Measurements from ENCODE around the gene NLGN3. TPM values are rescaled to one million over a fixed set of nuclear protein-coding genes. Genes with fewer than 3 reads are reported as not detected.

Gene NLGN3
- 3.8 TPM for polyA plus RNA-seq
- long read RNA-seq, donor 1, partial matches to known transcripts, result 0 of 1 reads
- long read RNA-seq, donor 1, other reads (novel, unspliced or antisense), result 0 of 1 reads
- long read RNA-seq, donor 2, partial matches to known transcripts, result 0 of 1 reads
- long read RNA-seq, donor 2, other reads (novel, unspliced or antisense), result 0 of 1 reads
- long read RNA-seq, donor 3, result 0 reads
- long read RNA-seq, donor 4, result 0 reads
- long read RNA-seq, donor 5, partial matches to known transcripts, result 0 of 1 reads
- long read RNA-seq, donor 5, other reads (novel, unspliced or antisense), result 0 of 1 reads
- long read RNA-seq, donor 6, result 0 reads
- long read RNA-seq, donor 7, result 0 reads
- long read RNA-seq, donor 8, result 0 reads
- long read RNA-seq, donor 9, result 0 reads
- long read RNA-seq, donor 10, result 0 reads
- long read RNA-seq, donor 11, result 0 reads

DNA sequence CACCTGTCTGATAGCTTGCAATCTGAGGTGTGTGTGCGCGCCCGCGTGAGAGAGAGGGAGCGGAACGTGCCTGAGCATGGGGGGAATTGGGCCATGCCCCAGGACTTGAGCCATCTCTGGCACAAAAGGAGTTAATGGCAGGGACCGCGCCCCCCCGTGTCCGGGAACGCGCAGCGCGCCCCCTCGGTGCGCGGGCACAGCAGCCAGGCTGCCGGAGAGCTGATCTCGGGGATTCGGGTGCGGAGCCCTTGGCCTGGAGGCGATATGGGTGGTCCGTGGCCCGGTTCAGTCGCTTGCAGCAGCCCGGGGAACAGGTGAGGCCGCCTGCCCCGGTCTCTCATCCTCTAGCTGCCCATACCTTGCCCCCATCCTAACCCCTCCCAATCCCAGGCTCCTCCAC is at the start of gene NLGN3:
Gene NLGN3 (plus strand): TSS at position 191 of the 400 bp plus-strand sequence. CDS start 2,909 bp downstream, outside the sequence.
- WGBS (ENCODE audit: insufficient coverage, low lambda C conversion rate), result no CpG with 5 or more reads among the region's 28 CpGs
- no peak for DNase-seq

DNA sequence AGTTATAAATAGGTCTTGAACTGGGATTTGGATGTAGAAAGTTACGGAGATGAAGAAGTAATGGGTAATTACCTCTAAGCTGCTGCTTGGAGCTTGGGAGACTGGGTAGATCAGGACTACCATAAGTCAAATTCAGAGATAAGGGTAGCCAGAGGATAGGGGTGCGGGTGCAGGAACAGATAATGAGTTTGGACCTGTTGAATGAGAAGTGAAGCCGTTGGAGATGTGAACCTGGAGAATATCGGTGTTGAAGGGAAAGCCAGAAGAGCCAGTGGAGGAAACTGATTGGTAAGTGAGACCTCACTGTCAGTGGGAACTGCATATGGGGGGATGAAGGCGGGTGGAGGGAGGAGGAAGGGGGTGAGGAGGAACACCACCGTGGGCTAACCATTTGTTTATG is 49.6 kb upstream of the NLGN3 start:
- no peaks in the 10 kb centered on the region for H3K9me3 ChIP-seq (ENCODE audit: control insufficient read depth, low read depth, low read length)
- peak overlapping the region; percentile 56 for H3K4me3 ChIP-seq (ENCODE audit: low read length)
- no peaks in the 10 kb centered on the region for H3K27me3 ChIP-seq (ENCODE audit: control insufficient read depth, insufficient read depth, low read length)
- peaks cover 10% of the 10 kb centered on the region for H3K4me1 ChIP-seq (ENCODE audit: control insufficient read depth, insufficient read depth, low read length)
- DNase-seq, result no peak
- H3K36me3 ChIP-seq (ENCODE audit: control insufficient read depth, insufficient read depth, low read length), result no peaks in the 10 kb centered on the region
- WGBS (ENCODE audit: insufficient coverage, low lambda C conversion rate), result no CpG with 5 or more reads among the region's 6 CpGs
- no peak overlapping the region for H3K27ac ChIP-seq (ENCODE audit: low read length)

More for the DNA sequence above, at the start of gene NLGN3:
- H3K27ac ChIP-seq (ENCODE audit: low read length), result no peak within 1 kb of the TSS
- H3K36me3 ChIP-seq (ENCODE audit: control insufficient read depth, insufficient read depth, low read length), result peaks cover 18% of the 10 kb centered on the region
- no peaks in the 10 kb centered on the region for H3K27me3 ChIP-seq (ENCODE audit: control insufficient read depth, insufficient read depth, low read length)
- H3K4me3 ChIP-seq (ENCODE audit: low read length), result peak within 1 kb of the TSS; percentile 21
- no peaks in the 10 kb centered on the region for H3K9me3 ChIP-seq (ENCODE audit: control insufficient read depth, low read depth, low read length)
- H3K4me1 ChIP-seq (ENCODE audit: control insufficient read depth, insufficient read depth, low read length), result peaks cover 4% of the 10 kb centered on the region

DNA sequence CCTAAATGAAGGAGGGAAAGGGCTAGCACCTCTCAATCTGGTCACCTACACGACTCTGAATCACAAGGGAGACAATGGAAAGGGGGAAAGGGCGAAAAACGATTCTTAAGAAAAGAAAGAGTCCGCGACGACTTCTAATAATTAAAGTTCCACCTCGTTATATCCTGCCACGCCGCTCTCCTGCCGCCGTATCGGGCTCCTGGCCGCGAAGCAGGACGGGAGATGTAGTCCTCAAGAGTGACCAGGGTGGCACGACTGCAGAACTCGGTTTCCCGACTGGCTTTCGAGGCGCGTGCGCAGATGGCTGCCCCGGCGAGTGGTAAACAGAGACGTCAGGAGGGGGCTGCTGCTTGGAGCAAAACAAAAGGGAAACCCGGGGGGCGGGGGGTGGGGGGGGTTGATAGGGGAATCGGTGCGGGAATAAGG is 49.1 kb upstream of the NLGN3 start, which contains the start of gene FOXO4:
Gene FOXO4 (plus strand): TSS at position 297 of the 426 bp plus-strand sequence. CDS start 678 bp downstream, outside the sequence.
- Histone ChIP-seq H3K27ac (ENCODE audit: low read length) (peak within 1 kb of the TSS; percentile 58), H3K36me3 (ENCODE audit: control insufficient read depth, insufficient read depth, low read length) (no peaks in the 10 kb centered on the region), H3K27me3 (ENCODE audit: control insufficient read depth, insufficient read depth, low read length) (no peaks in the 10 kb centered on the region), H3K9me3 (ENCODE audit: control insufficient read depth, low read depth, low read length) (no peaks in the 10 kb centered on the region), H3K4me3 (ENCODE audit: low read length) (peak within 1 kb of the TSS; percentile 56), H3K4me1 (ENCODE audit: control insufficient read depth, insufficient read depth, low read length) (peaks cover 10% of the 10 kb centered on the region)
- WGBS (ENCODE audit: insufficient coverage, low lambda C conversion rate), result no CpG with 5 or more reads among the region's 29 CpGs
- DNase-seq, result peak; percentile 88 to 89

DNA sequence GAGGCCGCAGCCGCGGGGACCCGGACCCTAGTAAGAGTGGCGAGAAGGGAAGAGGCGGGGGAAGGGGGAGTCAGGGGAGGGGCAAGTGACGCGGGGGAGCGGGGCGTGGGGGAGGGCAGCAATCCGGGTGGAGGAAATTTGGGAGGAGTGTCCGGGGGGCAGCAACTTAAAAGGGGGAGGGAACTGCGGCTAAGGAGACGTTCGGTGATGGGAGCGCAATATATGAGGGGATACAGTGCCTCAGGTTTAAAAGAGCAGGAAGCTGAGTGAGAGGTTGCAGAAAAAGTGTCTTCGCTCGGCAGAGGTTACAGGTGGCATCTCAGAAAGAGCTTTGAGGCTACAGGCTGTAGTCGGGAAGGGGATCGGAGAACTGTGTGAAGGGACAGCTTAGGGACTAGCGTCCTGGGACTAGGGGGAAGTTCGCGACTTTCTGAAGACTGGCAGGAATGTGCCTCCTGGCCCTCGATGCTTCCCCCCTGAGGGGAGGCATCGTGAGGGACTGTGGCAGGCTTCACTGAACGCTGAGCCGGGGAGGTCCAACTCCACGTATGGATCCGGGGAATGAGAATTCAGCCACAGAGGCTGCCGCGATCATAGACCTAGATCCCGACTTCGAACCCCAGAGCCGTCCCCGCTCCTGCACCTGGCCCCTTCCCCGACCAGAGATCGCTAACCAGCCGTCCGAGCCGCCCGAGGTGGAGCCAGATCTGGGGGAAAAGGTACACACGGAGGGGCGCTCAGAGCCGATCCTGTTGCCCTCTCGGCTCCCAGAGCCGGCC is 48.5 kb upstream of the NLGN3 start:
- H3K4me3 ChIP-seq (ENCODE audit: low read length), result peak overlapping the region; percentile 56
- H3K27ac ChIP-seq (ENCODE audit: low read length), result peak overlapping the region; percentile 58
- H3K36me3 ChIP-seq (ENCODE audit: control insufficient read depth, insufficient read depth, low read length), result no peaks in the 10 kb centered on the region
- no CpG with 5 or more reads among the region's 46 CpGs for WGBS (ENCODE audit: insufficient coverage, low lambda C conversion rate)
- DNase-seq, result no peak
- no peaks in the 10 kb centered on the region for H3K9me3 ChIP-seq (ENCODE audit: control insufficient read depth, low read depth, low read length)
- no peaks in the 10 kb centered on the region for H3K27me3 ChIP-seq (ENCODE audit: control insufficient read depth, insufficient read depth, low read length)
- peaks cover 14% of the 10 kb centered on the region for H3K4me1 ChIP-seq (ENCODE audit: control insufficient read depth, insufficient read depth, low read length)

DNA sequence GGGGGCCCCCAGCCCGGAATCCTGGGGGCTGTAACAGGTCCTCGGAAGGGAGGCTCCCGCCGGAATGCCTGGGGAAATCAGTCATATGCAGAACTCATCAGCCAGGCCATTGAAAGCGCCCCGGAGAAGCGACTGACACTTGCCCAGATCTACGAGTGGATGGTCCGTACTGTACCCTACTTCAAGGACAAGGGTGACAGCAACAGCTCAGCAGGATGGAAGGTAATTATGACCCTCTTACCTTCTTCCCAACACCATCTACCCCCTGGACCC is 47.9 kb upstream of the NLGN3 start:
- no CpG with 5 or more reads among the region's 9 CpGs for WGBS (ENCODE audit: insufficient coverage, low lambda C conversion rate)
- H3K27ac ChIP-seq (ENCODE audit: low read length), result peak overlapping the region; percentile 58
- peaks cover 14% of the 10 kb centered on the region for H3K4me1 ChIP-seq (ENCODE audit: control insufficient read depth, insufficient read depth, low read length)
- H3K9me3 ChIP-seq (ENCODE audit: control insufficient read depth, low read depth, low read length), result no peaks in the 10 kb centered on the region
- no peaks in the 10 kb centered on the region for H3K36me3 ChIP-seq (ENCODE audit: control insufficient read depth, insufficient read depth, low read length)
- DNase-seq, result no peak
- peak overlapping the region; percentile 56 for H3K4me3 ChIP-seq (ENCODE audit: low read length)
- no peaks in the 10 kb centered on the region for H3K27me3 ChIP-seq (ENCODE audit: control insufficient read depth, insufficient read depth, low read length)

DNA sequence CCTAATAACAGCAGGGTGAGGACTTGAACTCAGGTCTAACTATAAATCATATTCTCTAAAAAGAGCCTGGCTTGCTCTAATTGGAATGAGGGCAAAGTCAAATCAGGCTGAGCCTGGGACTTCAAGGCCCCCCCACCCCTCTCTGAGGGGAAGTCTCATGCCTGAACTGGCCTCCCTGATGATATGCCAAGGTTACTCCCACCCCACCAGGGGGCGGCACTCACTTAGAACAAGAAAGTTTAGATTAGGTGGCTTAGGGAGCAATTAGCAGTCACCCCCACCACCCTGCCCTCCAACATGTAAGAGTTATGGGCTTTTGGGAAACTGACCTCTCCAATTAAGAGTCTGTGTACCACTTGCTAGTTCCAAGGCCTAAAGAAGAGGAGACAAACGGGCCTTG is 46.3 kb upstream of the NLGN3 start:
- Histone ChIP-seq H3K4me3 (ENCODE audit: low read length) (no peak overlapping the region), H3K27me3 (ENCODE audit: control insufficient read depth, insufficient read depth, low read length) (no peaks in the 10 kb centered on the region), H3K9me3 (ENCODE audit: control insufficient read depth, low read depth, low read length) (no peaks in the 10 kb centered on the region), H3K36me3 (ENCODE audit: control insufficient read depth, insufficient read depth, low read length) (no peaks in the 10 kb centered on the region), H3K27ac (ENCODE audit: low read length) (no peak overlapping the region), H3K4me1 (ENCODE audit: control insufficient read depth, insufficient read depth, low read length) (peaks cover 26% of the 10 kb centered on the region)
- no CpG with 5 or more reads among the region's 2 CpGs for WGBS (ENCODE audit: insufficient coverage, low lambda C conversion rate)
- DNase-seq, result no peak

DNA sequence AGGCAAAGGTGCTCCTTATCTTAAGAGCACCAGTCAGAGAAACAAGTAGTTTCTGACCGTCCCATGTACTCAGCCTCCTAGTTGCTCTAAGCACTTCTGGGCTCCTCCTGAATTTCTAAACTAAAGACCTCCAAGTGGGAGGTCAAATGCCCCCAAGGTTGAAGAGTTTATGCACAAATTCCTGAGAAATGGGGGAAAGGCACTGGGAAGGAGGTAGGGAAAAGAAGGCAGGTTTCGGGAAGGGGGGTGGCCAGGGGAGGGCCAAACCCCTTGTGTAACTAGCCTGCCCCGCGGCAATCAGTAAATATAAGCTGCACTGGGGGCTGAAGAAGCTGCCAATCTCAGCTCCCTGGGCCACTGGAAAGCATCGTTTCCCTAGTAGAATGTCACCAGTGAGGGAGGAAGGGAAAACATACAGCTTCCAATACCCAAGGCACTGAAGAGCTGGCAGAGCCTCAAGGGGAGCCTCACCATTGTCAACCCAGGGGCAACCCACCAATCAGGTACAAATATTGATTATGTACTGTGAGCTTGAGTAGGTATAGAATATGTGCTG is 45.6 kb upstream of the NLGN3 start:
- Histone ChIP-seq H3K27ac (ENCODE audit: low read length) (no peak overlapping the region), H3K4me3 (ENCODE audit: low read length) (no peak overlapping the region), H3K9me3 (ENCODE audit: control insufficient read depth, low read depth, low read length) (no peaks in the 10 kb centered on the region), H3K27me3 (ENCODE audit: control insufficient read depth, insufficient read depth, low read length) (no peaks in the 10 kb centered on the region), H3K36me3 (ENCODE audit: control insufficient read depth, insufficient read depth, low read length) (no peaks in the 10 kb centered on the region), H3K4me1 (ENCODE audit: control insufficient read depth, insufficient read depth, low read length) (peaks cover 32% of the 10 kb centered on the region)
- no CpG with 5 or more reads among the region's 5 CpGs for WGBS (ENCODE audit: insufficient coverage, low lambda C conversion rate)
- DNase-seq, result no peak

DNA sequence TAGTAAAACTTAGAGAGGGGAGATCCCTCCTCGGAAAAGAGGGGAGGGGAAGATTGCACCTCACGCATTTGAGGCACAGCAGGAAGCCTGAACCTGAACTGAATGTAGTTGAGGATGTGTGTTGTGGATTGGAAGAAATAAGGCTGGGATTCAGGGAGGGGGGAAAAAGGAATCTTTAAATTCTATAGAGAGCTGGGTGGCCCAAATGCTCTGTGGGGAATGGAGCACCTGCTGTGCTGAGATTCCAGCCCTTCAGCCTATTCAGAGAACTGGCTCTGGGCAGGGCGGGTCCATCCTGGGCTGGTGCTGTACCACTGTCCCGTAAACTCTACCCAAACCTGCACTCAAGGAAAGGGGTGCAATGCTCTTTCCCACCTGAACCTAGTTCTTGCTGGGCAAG is 44.9 kb upstream of the NLGN3 start:
- H3K27me3 ChIP-seq (ENCODE audit: control insufficient read depth, insufficient read depth, low read length), result no peaks in the 10 kb centered on the region
- no CpG with 5 or more reads among the region's 4 CpGs for WGBS (ENCODE audit: insufficient coverage, low lambda C conversion rate)
- no peaks in the 10 kb centered on the region for H3K36me3 ChIP-seq (ENCODE audit: control insufficient read depth, insufficient read depth, low read length)
- no peak for DNase-seq
- no peak overlapping the region for H3K27ac ChIP-seq (ENCODE audit: low read length)
- H3K4me1 ChIP-seq (ENCODE audit: control insufficient read depth, insufficient read depth, low read length), result peaks cover 39% of the 10 kb centered on the region
- no peak overlapping the region for H3K4me3 ChIP-seq (ENCODE audit: low read length)
- no peaks in the 10 kb centered on the region for H3K9me3 ChIP-seq (ENCODE audit: control insufficient read depth, low read depth, low read length)

DNA sequence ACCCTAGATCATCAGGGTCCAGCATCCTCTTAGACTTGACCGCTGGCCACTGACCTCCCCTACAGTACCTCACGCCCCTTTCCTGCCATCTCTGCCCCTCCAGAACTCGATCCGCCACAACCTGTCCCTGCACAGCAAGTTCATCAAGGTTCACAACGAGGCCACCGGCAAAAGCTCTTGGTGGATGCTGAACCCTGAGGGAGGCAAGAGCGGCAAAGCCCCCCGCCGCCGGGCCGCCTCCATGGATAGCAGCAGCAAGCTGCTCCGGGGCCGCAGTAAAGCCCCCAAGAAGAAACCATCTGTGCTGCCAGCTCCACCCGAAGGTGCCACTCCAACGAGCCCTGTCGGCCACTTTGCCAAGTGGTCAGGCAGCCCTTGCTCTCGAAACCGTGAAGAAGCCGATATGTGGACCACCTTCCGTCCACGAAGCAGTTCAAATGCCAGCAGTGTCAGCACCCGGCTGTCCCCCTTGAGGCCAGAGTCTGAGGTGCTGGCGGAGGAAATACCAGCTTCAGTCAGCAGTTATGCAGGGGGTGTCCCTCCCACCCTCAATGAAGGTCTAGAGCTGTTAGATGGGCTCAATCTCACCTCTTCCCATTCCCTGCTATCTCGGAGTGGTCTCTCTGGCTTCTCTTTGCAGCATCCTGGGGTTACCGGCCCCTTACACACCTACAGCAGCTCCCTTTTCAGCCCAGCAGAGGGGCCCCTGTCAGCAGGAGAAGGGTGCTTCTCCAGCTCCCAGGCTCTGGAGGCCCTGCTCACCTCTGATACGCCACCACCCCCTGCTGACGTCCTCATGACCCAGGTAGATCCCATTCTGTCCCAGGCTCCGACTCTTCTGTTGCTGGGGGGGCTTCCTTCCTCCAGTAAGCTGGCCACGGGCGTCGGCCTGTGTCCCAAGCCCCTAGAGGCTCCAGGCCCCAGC is 43.8 kb upstream of the NLGN3 start:
- no peak for DNase-seq
- Histone ChIP-seq H3K36me3 (ENCODE audit: control insufficient read depth, insufficient read depth, low read length) (no peaks in the 10 kb centered on the region), H3K27ac (ENCODE audit: low read length) (no peak overlapping the region), H3K4me1 (ENCODE audit: control insufficient read depth, insufficient read depth, low read length) (peaks cover 44% of the 10 kb centered on the region), H3K27me3 (ENCODE audit: control insufficient read depth, insufficient read depth, low read length) (no peaks in the 10 kb centered on the region), H3K4me3 (ENCODE audit: low read length) (no peak overlapping the region), H3K9me3 (ENCODE audit: control insufficient read depth, low read depth, low read length) (no peaks in the 10 kb centered on the region)
- no CpG with 5 or more reads among the region's 31 CpGs for WGBS (ENCODE audit: insufficient coverage, low lambda C conversion rate)

DNA sequence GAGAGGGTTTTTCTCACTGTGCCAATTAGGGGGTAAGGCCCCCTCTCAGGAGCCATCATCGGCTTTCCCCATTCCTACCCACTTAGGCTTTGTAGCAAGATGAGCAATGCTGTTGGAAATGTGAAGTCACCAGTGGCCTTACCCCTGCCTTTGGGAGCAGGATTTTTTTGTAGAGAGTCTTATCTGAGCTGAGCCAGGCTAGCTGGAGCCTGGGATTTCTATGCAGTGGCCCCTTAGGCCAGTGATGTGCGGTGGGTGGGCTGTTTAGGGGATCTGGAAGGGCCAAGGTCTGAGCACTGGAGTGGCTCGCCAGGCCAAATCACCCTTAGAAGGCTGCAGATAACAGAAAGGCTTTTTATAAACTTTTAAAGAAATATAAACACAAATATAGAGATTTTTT is 42.3 kb upstream of the NLGN3 start:
- Histone ChIP-seq H3K27me3 (ENCODE audit: control insufficient read depth, insufficient read depth, low read length) (no peaks in the 10 kb centered on the region), H3K9me3 (ENCODE audit: control insufficient read depth, low read depth, low read length) (no peaks in the 10 kb centered on the region), H3K4me1 (ENCODE audit: control insufficient read depth, insufficient read depth, low read length) (peaks cover 44% of the 10 kb centered on the region), H3K36me3 (ENCODE audit: control insufficient read depth, insufficient read depth, low read length) (no peaks in the 10 kb centered on the region), H3K27ac (ENCODE audit: low read length) (peak overlapping the region; percentile 88), H3K4me3 (ENCODE audit: low read length) (no peak overlapping the region)
- no CpG with 5 or more reads among the region's 3 CpGs for WGBS (ENCODE audit: insufficient coverage, low lambda C conversion rate)
- no peak for DNase-seq
